ENCODE results near the gene SMIM43. TPM values are rescaled to one million over a fixed set of nuclear protein-coding genes. Genes with fewer than 3 reads are reported as not detected.
A peak's percentile ranks its signal among the peaks of the same experiment; 100 is the strongest.

SMIM43 gene
- 0.40 and 1.1 TPM in 2 replicates for total RNA-seq (2014; rRNA removed; shearing (Covaris generic))
- polyA plus RNA-seq (2014; cell fraction: nucleus; rRNA removed), result 1.8 and 4.0 TPM in 2 replicates

- no peak for DNase-seq (ENCODE audit: extremely low read depth, low read depth)
Measured at GRCh38 chr4:121764702-121765367, at the start of gene SMIM43. TSS of gene SMIM43 (minus strand) at chr4:121765164. CDS start at chr4:121765105, 59 bp downstream.

DNA sequence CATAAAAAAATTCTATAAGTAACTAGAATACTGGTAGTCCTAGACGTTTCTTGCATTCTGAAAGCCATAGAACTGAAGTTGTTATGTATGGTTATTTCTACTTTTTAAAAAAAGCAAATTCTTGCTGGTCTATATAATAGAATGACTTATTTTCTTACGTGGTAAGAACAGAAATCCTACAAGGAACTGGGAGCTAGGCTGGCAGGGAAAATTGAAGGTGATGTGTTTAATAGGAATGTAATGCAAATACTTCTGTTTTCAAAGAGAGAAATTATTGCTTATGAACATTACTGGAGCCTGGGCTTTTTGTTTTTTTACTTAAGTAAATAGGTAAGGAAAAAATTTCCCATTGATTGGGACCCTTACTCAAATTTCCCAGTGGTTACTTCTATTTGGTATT is 49.8 kb upstream of the SMIM43 start:
- no peak for DNase-seq (ENCODE audit: extremely low read depth, low read depth)

DNA sequence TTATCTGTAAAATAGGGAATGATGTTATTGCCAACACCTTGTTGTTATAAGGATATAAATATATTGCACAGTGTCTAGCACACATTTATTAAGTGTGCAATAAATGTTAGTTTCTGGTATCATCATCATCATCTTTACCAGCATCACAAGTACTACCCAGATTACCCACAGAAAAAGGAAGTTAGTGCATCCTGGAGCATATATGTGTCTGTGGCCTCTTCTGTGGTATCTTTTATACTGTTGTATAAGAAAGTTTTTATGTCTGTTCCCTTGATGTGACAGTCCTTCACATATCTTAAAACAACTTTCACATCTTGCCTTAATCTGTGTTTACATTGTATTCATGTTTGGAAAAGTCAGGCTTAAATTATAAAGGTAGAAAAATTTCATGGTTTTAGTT is 46.2 kb upstream of the SMIM43 start:
- no peak for DNase-seq (ENCODE audit: extremely low read depth, low read depth)

DNA sequence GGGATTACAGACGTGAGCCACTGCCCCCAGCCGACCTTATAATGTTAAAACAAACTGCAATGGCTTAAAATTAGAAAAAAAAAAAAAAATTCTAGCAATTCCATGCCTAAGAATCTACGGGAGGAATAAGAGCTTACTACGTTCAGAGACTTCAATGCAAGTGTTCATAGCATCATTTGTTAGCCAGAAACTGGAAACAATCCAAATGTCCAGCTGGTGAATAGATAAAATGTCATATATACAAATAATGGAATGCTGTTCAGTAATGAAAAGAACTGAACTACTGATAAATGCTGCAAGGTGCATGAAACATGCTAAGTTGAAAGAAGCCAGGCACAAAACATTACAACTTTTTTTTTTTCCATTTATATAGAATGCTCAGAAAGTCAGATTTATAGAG is 41.4 kb upstream of the SMIM43 start:
- no peak for DNase-seq (ENCODE audit: extremely low read depth, low read depth)

GRCh38 chr4:121801715-121802075 is 36.7 kb upstream of the SMIM43 start:
- DNase-seq (ENCODE audit: extremely low read depth, low read depth), result no peak

DNA sequence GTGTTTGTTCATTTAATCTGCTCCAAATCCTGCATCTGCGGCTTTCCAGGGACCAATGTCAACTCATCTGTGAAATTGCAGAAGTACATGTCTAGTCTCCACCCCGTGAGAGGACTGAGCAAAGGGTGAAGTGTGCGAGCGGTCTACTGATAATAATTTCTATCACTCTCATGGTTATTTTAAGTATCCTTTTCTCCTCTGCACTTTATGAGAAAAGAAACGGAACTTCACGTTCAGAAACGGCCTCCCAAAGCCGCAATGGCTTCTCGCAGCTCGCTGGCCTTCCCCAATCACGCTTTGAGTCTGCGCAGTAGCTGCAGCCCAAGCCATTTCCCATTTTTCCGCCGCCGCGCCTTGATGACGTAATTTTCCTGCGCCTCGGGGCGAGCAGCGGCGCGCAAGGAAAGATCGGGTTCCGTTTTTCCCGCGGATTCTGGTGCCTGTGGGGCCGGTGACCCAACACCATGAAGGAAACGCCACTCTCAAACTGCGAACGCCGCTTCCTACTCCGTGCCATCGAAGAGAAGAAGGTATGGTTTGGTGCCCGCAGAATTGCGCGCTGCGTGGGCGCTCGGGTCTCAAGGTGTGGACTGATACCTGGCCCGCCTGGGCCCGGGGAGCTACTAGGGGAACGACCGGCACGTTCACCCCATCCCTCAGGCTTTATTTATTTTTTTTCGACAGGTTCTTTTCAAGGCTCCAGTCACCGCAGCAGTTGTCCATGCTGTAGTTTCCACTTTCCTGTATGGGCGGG is 36.2 kb upstream of the SMIM43 start, which contains the start of gene EXOSC9:
EXOSC9 (plus strand) TSS at position 363 of the 754 bp plus-strand sequence; CDS start at position 465, 102 bp downstream.
- DNase-seq (ENCODE audit: extremely low read depth, low read depth), result peak; percentile 87

DNA sequence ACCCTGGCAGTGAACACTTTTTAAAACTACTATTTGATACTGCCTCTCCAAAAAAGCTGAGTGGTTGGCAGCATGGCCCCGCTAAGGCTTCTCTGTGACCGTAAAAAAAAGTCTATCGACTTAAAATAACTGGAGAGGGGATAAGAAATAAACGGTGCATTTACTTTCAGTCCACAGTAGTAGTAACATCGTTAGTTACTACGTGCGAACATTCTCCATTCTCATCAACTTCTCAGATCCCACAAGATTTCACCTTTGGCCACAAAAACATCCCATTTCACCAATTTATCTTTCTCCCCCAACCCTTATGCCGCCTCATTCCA is 35.6 kb upstream of the SMIM43 start:
- no peak for DNase-seq (ENCODE audit: extremely low read depth, low read depth)

DNA sequence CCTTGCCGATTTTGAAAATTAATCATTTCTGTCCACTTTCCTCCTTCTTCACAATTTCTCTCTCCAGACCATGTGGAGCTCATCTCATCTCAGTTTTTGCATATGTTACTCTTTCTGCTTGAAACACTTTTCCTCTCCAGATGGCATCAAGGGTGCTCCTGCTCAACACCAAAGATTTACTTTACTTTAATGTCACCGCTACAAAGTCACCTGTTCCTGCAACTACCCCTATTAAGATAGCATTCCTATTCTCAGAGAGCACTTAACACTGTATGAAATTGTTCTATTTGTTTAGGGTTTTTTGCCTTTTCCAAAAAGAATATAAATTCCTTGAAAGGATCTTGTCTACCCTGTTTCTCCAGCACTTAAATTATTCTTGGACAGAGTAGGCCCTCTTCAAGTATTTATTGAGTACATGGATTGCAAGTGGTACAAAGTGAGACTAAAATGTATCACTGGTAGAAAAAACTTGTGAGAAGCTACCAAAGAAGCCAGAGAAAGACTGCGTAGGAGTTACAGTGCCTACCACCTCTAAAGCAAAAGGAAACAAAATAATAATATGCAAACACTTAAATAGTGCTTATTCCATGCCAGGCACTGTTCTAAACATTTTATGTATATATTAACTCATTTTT is 35.0 kb upstream of the SMIM43 start:
- no peak for DNase-seq (ENCODE audit: extremely low read depth, low read depth)

- DNase-seq (ENCODE audit: extremely low read depth, low read depth), result no peak
Measured at GRCh38 chr4:121799208-121799823, 34.4 kb upstream of the SMIM43 start.

DNA sequence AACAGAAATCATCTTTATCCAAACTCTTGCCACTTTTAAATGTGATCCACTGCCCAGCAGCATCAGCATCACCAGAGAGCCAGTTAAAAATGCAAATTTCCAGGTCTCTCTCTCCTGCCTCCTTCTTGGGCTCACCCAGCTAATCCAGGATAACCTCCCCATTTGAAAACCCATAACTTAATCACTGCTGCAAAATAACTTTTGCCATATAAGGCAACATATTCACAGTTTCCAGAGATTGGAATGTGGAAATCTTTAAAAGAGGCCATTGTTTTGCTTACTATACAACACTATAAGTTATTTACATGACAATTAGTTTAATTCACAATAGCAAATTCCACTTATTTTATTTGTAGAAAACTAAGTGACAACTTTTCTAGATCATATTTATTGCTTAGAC is 31.3 kb upstream of the SMIM43 start:
- no peak for DNase-seq (ENCODE audit: extremely low read depth, low read depth)

DNA sequence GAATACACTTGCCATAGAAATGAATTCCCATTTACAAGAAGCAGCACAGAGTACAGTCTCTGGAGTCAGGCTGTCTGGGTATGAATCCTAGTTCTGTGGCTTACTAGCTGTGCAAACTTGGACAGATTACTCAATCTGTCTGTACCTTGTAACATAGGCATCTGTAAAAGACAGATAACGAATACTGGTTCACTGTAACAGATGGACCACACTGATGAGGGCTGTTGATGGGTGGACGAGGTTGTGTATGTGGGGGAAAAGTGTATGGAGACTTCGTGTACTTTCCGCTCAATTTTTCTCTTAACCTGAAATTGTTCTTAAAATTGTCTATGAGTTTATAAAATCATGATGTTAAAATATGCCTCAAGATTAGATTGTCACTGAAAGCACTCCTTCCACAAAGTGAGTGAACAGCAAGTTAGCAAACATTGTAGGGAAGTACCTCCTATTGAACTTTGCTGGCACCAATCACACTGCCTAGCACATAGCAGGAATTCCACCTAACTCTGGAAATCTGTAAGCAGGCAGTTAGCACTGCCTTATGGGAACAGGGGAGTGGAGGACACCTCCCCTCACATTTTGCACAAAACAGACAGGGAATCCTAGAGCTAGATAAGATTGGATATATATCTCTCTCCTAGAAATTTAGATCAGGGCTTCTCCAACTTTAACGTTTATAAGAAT is 29.7 kb upstream of the SMIM43 start:
- DNase-seq (ENCODE audit: extremely low read depth, low read depth), result no peak

GRCh38 chr4:121792966-121793365 is 28.0 kb upstream of the SMIM43 start:
- DNase-seq (ENCODE audit: extremely low read depth, low read depth), result no peak

DNA sequence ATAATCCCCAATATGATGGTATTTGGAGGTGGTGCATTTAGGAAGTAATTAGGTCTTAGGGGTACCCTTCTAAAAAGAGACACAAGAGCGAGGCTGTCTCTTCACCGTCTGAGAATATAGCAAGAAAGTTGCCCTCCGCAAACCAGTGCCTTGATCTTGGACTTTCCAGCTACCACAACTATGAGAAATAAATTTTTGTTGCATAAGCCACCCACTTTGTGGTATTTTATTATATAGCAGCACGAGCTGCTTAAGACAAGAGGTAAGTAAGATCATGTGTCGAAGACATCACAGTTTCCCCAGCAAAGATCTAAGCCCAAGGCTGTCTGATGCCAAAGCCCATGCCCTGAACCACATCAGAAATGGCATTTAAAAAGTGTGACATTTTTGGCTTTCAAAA is 26.5 kb upstream of the SMIM43 start:
- DNase-seq (ENCODE audit: extremely low read depth, low read depth), result no peak

DNA sequence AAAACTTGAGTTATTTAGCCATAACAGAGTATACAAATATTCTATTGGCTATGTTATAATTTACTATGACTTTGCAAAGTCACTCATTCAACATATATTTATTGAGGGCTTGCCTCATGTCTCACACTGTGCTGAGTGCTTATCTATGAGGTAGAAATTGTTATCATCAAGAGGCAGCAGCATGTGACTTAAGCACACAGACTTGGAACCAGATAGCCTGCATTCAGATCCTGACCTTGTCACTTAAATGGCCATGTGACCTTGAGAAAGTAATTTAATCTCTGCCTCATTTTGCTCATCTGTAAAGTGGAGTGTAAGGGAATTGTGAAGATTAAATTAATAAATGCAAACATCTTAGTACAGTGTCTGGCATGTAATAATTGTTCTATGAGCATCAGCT is 26.0 kb upstream of the SMIM43 start:
- no peak for DNase-seq (ENCODE audit: extremely low read depth, low read depth)

DNA sequence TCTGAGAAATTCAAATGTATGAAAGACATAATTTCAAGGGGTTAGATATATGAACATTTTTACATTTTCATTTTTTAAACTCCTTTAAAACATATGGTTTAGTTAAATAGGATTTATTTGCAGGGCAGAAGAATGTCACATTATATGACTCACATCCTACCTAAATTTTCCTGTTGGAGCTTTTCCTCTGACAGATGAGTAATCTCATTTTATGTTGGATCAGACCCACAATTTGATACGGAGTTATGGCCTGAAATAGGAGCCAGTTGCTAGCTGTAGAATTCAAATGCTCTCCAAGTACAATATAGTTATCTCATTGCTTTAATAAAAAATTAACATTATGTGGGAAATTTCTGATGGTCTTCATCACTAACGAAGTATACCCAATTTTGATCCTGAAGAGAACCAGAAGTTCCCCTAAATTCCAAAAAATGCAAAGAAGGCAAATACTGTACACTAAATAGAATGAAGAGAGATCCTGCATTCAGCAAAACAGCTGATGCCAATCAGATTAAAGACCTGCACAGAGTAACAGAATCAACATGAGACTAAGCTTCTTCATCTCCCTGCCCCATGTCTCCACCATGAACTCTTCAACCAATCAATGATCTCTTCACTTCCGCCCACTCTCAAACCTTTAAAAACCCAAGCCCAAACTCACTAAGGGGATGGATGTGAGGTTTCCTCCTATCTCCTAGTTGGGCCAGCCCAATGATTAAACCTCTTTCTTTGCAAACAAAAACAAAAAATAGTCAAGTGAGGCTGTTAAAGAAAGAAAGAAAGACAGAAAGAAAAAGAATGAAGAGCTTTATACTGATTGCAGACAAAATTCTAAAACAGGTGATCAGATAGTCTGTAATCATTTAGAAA is 25.2 kb upstream of the SMIM43 start:
- no peak for DNase-seq (ENCODE audit: extremely low read depth, low read depth)

GRCh38 chr4:121789455-121789854 is 24.5 kb upstream of the SMIM43 start:
- no peak for DNase-seq (ENCODE audit: extremely low read depth, low read depth)

GRCh38 chr4:121788896-121789295 is 23.9 kb upstream of the SMIM43 start:
- no peak for DNase-seq (ENCODE audit: extremely low read depth, low read depth)

GRCh38 chr4:121786221-121786620 is 21.3 kb upstream of the SMIM43 start:
- no peak for DNase-seq (ENCODE audit: extremely low read depth, low read depth)

- DNase-seq (ENCODE audit: extremely low read depth, low read depth), result no peak
Measured at GRCh38 chr4:121785479-121785878, 20.5 kb upstream of the SMIM43 start.

- DNase-seq (ENCODE audit: extremely low read depth, low read depth), result peak; percentile 19
Measured at GRCh38 chr4:121784975-121785374, 20.0 kb upstream of the SMIM43 start.

All from NCI-H460 (cell line).